ENCODE measurements around the gene CDK2AP2.
A peak's percentile ranks its signal among the peaks of the same experiment; 100 is the strongest.
"Not testable (repeated sequence)": the region's sequence is repeated elsewhere in the genome, so short reads cannot be mapped to it uniquely, and the experiment has no call there.

CDK2AP2 gene

GRCh38 chr11:67466962-67467771 is 40.8 kb downstream of the CDK2AP2 start:
- TF ChIP-seq CTCF (IDR thresholded peaks at IDR 0.05; ENCODE audit: low read depth, low read length, missing control alignments), result no peak
- H3K4me3 ChIP-seq (ENCODE audit: low read depth, low read length), result no peak overlapping the region; the same call in 1 of the 2 replicates
- DNase-seq (ENCODE audit: low read depth), result no peak

DNA sequence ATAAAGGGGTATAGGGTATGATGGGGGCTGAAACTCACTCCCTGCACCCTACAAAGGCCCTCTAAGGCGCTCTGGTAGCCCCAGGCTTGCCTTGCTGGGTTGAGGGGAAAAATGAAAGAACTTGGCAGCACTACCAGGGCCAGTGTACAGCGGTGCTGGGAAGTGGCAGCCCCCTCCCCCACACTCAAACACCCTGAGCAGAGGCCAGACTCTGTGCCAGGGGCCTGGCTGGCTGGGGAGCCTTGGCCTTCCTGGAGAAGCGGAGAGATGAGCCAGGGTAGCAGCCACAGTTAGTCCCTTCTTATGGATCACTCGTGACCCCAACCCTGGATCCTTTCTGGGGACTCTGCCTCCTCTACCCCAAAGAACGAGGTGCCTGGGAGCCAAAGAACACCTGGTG is 41.6 kb downstream of the CDK2AP2 start:
- H3K4me3 ChIP-seq (ENCODE audit: low read depth, low read length), result no peak overlapping the region
- DNase-seq (ENCODE audit: low read depth), result no peak
- no peak for TF ChIP-seq CTCF (IDR thresholded peaks at IDR 0.05; ENCODE audit: low read depth, low read length, missing control alignments)

DNA sequence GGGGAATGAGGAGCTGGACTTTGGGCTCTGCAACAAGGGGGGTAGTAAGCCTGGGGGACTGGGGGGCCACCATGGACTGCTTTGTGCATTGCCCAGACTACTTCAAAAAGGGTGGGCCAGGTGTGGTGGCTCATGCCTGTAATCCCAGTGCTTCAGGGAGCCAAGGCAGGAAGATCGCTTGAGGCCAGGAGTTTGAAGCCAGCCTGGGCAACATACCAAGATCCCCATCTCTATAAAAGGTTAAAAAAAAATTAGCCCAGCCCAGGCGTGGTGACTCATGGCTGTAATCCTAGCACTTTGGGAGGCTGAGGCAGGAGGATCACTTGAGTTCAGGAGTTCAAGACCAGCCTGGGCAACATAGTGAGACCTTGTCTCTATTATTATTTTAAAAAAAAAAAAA is 42.4 kb downstream of the CDK2AP2 start:
- H3K4me3 ChIP-seq (ENCODE audit: low read depth, low read length), result peak overlapping the region; percentile 74
- DNase-seq (ENCODE audit: low read depth), result not testable (repeated sequence)

DNA sequence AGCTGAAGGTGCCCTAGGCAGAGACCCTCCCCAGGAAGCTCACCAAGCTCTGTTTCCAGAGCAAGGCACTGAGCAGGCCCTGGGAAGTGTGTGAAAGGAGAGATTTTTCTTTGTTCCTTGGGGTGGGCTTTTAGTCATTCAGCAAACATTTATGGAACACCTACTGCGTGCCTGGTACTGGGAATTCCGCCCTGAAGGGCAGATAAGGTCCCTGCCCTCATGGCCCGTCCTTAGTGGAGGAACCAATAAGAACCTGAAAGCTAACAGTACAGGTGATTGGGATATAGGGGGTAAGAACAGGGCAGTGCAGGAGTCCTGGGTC is 42.8 kb downstream of the CDK2AP2 start:
- DNase-seq (ENCODE audit: low read depth), result no peak
- TF ChIP-seq CTCF (IDR thresholded peaks at IDR 0.05; ENCODE audit: low read depth, low read length, missing control alignments), result no peak
- peak overlapping the region; percentile 74 for H3K4me3 ChIP-seq (ENCODE audit: low read depth, low read length)

DNA sequence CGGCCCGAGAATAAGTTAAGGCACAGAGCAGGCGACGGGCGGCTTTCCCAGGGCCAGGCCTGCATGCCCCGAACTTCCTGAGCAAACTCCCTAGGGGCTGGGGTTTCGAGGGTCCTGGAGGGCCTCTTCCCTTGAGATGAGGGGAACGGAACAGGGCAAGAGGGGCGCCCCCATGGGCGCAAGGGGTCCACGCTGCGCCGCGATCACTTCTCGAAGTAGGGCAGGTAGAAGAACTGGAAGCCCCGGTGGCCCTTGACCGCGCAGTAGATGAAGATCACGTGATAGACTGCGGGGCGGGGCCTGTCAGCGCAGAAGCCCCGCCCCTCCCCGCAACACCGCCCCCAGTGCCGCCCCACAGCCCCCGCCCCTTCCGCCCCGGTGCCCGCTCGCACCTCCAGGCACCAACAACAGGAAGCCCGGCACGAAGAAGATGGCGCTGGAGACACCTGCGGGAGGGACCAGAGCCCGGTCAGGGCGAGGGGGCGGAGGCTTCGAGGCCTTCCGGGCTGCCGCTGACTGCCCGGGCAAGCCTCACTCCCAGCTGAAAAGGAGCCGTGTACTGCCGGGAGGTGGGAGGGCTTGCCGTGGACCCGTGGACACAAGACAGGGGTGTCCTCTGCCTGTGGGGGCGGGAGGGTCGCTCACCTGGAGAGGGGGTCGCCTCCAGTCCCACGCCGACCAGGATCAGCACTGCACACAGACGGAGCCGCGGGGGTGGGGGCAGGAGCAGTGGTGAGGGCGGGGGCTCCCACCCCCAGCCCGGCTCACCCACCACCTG is 43.4 kb downstream of the CDK2AP2 start:
- DNase-seq (ENCODE audit: low read depth), result no peak
- H3K4me3 ChIP-seq (ENCODE audit: low read depth, low read length), result peak overlapping the region; percentile 74
- TF ChIP-seq CTCF (IDR thresholded peaks at IDR 0.05; ENCODE audit: low read depth, low read length, missing control alignments), result no peak

- no peak for TF ChIP-seq CTCF (IDR thresholded peaks at IDR 0.05; ENCODE audit: low read depth, low read length, missing control alignments)
- no peak for DNase-seq (ENCODE audit: low read depth)
- peak overlapping the region; percentile 40; the same call in 1 of the 2 replicates for H3K4me3 ChIP-seq (ENCODE audit: low read depth, low read length)
Observed at GRCh38 chr11:67463680-67464410, 44.1 kb downstream of the CDK2AP2 start.

DNA sequence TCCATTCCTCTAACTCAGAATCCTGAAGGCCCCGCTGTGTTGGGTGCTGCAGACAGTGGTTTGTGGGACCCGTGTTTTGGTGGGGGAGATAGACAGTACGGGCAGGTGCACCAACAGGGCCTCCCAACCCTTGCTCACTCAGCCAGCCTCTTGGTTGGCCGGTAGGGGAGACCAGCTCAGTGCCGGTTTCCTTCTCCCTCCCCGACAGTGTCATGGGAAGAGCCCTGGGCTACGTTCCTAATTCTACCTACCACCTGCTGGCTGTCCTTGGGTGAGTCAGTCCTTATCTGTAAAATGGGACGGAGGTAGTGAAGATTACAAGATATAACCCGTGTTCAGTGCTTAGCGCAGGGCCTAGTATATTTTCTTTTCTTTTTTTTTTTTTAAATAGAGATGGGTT is 44.8 kb downstream of the CDK2AP2 start:
- TF ChIP-seq CTCF (IDR thresholded peaks at IDR 0.05; ENCODE audit: low read depth, low read length, missing control alignments), result no peak
- no peak for DNase-seq (ENCODE audit: low read depth)
- no peak overlapping the region for H3K4me3 ChIP-seq (ENCODE audit: low read depth, low read length)

All from GM12864 (cell line).